HG02970 (cell line): ENCODE data around the gene ABCG8.

Experiments
- ATAC-seq: cut with Tn5 transposase; IDR thresholded peaks from one replicate; pipeline ENCODE4 v1.9.1; 2021; ENCODE audit warnings: mild to moderate bottlenecking, moderate library complexity, moderate number of reproducible peaks; ENCODE audit not compliant: unreplicated experiment, low FRiP score

Gene ABCG8

GRCh38 chr2:43853141-43854081 is 14.6 kb downstream of the ABCG8 start:
- no peak for ATAC-seq

GRCh38 chr2:43854671-43855070 is 15.9 kb downstream of the ABCG8 start:
- no peak for ATAC-seq

- ATAC-seq = no peak
These were observed 16.5 kb downstream of the ABCG8 start for GRCh38 chr2:43855292-43855691.

DNA sequence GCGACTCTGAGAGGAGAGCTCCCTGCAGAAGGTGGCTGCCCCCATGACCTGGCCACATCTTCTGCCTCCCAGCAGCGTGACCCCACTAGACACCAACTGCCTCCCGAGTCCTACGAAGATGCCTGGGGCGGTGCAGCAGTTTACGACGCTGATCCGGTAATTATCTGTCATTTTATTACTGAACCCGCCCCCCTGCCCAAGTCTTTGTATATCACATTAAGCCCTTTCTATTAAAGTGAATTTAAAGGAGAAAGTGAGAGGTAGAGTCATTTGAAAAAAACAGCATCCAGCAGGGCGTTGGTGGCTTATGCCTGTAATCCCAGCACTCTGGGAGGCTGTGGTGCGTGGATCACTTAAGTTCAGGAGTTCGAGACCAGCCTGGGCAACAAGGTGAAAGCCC is 33.4 kb downstream of the ABCG8 start:
- ATAC-seq = no peak

DNA sequence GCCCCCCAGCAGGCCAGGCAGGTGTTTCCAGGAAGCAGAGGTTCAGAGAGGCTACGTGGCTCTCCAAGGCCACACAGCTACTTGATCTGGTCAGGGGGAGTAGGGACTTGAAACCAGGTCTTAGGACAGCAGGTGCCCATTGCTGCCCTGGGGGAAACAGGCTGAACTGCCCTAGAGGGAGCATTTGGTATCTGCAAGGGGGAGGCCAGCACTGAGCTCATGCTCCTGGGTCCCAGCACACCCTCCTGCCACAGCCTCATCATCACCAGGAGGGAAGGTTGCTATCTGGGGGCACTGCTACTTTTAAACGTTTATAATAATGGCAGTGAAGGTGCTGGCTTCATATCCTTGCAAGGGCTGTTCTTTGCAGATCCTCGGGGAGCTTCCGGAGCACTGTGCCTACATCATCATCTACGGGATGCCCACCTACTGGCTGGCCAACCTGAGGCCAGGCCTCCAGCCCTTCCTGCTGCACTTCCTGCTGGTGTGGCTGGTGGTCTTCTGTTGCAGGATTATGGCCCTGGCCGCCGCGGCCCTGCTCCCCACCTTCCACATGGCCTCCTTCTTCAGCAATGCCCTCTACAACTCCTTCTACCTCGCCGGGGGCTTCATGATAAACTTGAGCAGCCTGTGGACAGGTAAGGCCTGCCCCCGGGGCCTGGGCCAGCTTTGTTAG is 36.1 kb downstream of the ABCG8 start:
- no peak for ATAC-seq

DNA sequence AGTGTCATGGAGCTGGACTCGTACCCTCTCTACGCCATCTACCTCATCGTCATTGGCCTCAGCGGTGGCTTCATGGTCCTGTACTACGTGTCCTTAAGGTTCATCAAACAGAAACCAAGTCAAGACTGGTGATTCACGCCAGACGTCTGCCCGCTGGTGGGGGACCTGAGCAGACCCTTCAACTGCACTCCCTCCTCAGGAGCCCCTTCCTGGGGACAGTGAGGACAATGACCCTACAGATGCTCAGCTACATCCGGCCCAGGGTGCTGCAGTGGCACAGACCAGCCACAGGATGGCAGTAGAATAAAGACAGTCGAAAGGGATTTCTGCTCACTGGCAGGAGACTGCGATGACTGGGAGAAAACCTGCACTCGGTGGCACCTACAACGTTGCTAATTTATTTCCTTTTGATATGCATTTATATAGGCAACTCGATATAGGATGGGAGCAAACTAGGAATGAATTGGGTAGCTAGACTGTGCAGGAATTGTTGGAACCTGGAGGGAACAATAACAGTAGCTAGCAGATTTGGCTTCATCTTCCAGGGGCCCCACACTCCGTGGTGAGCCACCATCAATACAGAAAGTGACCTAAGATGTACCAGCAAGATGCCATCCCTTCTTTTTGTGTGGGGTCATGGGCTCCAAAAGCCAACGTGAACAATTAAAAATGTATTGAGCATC is 39.2 kb downstream of the ABCG8 start:
- no peak for ATAC-seq

DNA sequence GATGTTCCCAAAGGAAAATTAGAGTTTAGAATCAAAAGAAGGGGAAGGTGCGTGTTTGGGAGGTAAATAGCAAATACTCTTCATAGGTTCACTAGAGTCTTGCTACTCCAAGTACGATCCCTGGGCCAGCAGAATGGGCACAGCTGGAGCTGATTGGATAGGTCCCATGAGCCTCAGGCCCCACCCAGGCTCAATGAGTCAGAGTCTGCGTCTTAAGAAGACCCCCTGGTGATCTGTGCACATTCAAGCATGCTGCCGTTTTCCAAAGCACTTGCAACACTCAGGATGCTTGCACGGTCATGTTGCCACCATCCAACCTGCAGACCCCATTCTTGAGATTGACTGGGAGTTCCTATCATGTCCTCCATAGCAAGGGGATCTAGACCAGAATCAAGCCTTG is 40.5 kb downstream of the ABCG8 start:
- no peak for ATAC-seq

- no peak for ATAC-seq
These were observed 41.7 kb downstream of the ABCG8 start for GRCh38 chr2:43880471-43880870.

DNA sequence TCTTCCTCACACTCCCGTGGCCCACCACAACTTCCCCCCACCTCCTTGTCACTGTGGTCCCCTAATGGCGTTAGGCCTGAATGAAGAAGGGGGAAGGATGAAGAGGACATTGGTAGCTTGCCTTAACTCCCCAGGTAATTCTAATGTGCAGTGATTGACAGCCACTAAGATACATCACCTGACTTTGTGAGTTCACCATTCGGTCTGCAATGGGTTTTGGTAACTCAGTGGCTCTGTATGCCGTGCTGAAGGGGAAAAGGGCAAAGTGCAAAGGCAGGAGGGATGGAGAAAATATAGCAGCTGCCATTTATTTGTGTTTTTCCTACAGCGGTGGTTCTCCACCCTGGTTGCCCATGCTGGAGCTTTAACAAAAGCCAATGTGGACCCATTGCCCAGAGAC is 42.2 kb downstream of the ABCG8 start:
- ATAC-seq = no peak

DNA sequence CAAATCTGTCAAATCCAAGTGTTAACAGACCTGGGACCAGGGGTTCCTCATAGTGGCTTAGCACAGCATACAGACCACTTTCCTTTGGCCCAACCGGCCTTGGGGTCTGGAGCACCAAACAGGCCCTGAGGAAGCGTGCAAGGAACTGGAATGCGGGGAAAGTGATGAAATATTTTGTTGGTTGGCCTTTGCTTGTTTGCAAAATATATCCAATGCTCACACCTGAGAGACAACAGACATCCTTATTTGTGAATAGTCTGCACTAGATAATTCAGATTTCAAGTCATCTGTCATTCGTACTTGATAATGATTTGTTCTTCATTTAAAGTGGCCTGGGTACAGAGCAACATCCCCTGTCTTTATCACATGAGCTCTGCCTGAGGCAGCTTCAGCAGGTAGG is 43.5 kb downstream of the ABCG8 start:
- no peak for ATAC-seq

DNA sequence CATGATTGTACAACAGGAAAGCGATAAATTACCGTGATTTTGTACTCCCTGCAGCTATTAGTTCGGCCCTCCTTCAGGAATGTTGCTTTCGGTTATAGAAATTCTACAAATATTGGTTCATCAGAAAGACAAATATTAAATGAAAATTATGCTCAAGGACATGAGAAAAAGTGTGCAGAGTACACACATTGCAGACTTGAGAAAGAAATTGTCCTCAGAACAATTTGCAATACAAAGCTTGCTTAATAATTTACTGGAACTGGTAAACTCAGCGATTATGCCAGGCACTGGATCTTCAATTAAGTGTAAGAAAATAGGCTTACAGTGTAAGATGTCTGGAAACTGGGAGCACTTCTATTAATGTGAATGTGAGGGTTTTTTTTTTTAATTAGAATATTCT is 45.9 kb downstream of the ABCG8 start:
- ATAC-seq = no peak

GRCh38 chr2:43885132-43885632 is 46.4 kb downstream of the ABCG8 start:
- ATAC-seq = no peak

GRCh38 chr2:43887176-43887575 is 48.4 kb downstream of the ABCG8 start:
- ATAC-seq = no peak

- no peak for ATAC-seq
These were observed 50.6 kb downstream of the ABCG8 start for GRCh38 chr2:43889416-43889815.

DNA sequence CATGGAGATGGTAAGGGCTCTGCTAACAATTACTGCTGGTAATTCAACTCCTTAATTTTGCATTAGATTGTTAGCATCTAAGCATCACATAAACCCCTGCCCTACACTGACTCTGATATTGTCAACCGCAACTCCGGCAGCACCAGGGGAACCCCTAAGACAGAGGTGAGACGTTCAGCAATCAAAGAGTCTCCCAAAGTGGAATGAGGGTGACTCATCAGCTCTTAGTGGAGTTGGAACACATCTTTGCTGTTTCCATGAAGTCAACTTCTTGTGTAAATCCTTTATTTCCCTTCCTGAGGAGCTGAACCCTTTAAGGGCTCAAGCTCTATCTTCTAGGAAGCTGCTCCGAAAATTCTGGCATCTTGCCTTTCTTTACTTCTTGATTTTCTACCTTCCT is 52.1 kb downstream of the ABCG8 start:
- no peak for ATAC-seq

DNA sequence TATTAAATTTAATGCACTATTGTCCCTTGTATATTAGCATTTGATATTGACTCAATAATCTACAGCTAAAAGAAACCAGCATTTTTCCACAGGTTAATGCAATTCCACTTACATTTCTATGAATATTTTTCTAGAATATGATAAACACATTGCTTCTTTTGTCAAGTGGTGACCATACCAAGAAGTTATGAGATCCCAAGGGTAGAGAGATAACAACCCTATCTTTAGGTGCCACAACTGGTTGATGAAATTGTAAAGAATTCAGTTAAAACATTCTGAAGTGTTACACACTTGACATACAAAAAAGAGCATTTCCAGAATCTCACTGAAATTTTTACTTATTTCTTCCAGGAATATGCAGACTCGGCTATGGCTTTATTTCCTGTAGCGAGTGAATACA is 56.0 kb downstream of the ABCG8 start:
- ATAC-seq = no peak

DNA sequence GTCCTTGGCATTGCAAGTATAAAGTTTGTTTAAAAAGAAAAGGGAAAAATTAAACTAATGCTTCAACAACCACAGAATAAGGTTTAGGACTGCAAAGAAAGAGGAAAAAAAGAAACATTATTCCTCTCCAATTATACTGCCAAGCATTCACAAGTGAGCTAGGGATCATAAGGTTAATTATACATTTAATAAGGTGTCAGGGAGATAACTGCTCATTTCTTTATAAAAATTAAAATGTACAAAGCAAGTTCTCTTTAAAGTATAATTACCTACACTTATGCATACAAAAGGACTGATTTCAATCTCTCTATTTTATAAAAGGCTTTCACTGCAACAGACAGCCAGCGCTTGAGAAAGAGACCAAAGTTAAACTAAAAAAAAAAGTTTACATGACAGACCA is 58.1 kb downstream of the ABCG8 start:
- ATAC-seq = no peak

DNA sequence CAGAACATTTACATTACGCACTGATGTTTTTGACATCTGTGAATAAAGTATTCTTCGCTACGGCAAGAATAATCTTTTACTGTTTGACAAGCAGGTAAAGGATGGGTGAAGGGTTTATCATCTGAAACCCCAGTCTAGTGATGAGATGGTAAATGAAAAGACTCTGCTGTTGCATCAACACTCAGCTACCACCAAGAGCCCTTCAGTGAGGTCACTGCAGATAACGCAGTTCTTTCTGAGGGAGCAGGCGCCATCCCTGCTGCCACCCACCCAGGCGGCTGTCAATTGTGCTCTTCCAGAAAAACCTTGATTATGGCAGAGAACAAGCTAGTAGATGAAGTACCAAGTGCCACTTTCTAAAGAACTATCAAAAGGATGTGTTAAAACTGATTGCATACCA is 58.7 kb downstream of the ABCG8 start:
- no peak for ATAC-seq

GRCh38 chr2:43898134-43898837 is 59.5 kb downstream of the ABCG8 start:
- no peak for ATAC-seq

DNA sequence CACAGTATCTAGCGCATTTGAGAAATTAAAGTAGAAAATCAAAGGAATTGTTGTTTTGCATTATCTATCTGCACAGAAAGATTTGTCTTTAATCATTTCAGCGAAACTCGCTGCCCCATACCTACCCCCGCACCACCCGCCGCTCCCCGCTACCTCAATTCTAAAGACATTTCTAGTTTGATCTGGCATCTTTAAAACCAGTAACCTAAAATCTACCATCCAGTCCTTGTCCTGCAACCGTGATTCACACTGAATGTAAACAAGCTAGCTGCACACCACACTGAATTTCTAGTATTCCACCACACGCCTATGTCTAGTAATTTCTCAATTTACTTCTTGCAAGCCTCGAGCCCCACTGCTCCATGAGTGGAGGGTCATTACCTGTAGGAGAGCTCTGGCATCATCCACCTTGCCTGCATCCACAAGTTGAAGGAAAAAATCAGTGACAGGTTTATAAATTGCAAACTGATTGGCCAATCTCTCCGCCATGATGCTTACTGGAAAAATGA is 60.1 kb downstream of the ABCG8 start:
- ATAC-seq = no peak
